GM10847 (cell line): Measurements from ENCODE around the gene SHOC2.

Experiments used
- POLR2A ChIP-seq: IDR thresholded peaks from 2 replicates; pipeline ENCODE4 v1.6.1; 2011; ENCODE audit not compliant: insufficient read length; ENCODE audit errors: extremely low read depth

The SHOC2 gene

GRCh38 chr10:111034598-111035310 lies 115.3 kb downstream of the SHOC2 start:
- no peak for TF ChIP-seq POLR2A

- TF ChIP-seq POLR2A, result no peak
These were observed 116.1 kb downstream of the SHOC2 start for GRCh38 chr10:111035542-111035941.

GRCh38 chr10:111037858-111038257 lies 118.5 kb downstream of the SHOC2 start:
- TF ChIP-seq POLR2A, result no peak

- no peak for TF ChIP-seq POLR2A
These were observed 120.1 kb downstream of the SHOC2 start for GRCh38 chr10:111039522-111039921.

GRCh38 chr10:111057006-111057405 lies 137.6 kb downstream of the SHOC2 start:
- TF ChIP-seq POLR2A, result no peak
